NOMO-1 (cell line): ENCODE data around the gene SEMA5B.

Experiments used
- DNase-seq, 2 experiments: peaks; one replicate each; lab custom pipeline; 2025; ENCODE audit not compliant: unreplicated experiment in 2 of 2; lab: John Stamatoyannopoulos, UW

SEMA5B gene

DNA sequence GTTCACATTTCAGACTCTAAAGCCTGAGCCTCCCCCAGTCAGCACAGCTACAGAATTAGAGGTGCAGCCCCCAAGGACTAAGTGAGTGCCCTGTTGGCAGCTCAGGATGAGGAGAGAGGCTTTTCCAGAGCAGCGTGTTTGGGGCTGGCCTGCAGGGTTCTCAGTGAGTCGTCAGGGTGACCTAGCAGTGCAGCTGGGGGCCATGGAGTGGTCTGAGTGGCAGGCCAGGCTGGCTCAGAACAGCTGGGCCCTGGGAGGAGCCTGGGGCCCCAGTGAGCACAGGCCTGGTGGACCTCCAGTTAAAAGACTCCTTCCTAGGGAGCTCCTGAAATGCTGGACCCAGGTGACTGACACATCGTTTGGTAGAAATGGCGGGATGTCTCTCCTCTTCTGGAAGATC is 124.4 kb downstream of the SEMA5B start:
- no peak for DNase-seq

DNA sequence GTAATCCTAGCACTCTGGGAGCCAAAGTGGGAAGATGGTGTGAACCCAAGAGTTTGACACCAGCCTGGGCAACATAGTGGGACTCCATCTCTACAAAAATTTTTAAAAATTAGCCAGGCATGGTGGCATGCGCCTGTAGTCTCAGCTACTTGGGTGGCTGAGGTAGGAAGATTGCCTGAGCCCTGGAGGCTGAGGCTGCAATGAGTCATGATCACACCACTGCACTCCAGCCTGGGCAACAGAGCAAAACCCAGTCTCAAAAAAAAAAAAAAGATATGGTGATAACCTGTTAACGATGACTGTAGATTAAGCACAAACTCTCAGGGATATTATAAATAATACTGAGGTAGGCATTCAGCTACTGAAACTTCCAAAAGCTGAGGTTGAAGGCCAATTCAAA is 125.2 kb downstream of the SEMA5B start:
- no peak for DNase-seq

DNA sequence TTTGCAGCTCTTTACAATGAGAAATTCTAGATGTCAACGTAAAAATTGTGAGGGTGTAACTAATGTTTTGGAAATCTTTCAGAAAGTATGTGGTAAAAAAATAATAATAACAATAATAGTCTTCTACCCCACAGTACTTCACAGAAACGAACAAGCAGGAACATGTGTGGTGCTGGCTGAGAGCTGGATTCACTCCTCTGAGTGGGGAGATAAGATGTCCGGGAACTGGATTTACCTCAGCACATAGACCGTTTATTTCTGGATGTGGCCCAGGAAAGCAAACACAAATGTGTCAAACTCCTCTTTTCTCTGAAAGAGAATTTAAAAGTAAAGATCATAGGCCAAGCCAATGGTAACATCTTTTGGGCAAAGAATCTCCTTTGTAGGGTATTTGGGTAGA is 129.3 kb downstream of the SEMA5B start:
- DNase-seq, result no peak

DNA sequence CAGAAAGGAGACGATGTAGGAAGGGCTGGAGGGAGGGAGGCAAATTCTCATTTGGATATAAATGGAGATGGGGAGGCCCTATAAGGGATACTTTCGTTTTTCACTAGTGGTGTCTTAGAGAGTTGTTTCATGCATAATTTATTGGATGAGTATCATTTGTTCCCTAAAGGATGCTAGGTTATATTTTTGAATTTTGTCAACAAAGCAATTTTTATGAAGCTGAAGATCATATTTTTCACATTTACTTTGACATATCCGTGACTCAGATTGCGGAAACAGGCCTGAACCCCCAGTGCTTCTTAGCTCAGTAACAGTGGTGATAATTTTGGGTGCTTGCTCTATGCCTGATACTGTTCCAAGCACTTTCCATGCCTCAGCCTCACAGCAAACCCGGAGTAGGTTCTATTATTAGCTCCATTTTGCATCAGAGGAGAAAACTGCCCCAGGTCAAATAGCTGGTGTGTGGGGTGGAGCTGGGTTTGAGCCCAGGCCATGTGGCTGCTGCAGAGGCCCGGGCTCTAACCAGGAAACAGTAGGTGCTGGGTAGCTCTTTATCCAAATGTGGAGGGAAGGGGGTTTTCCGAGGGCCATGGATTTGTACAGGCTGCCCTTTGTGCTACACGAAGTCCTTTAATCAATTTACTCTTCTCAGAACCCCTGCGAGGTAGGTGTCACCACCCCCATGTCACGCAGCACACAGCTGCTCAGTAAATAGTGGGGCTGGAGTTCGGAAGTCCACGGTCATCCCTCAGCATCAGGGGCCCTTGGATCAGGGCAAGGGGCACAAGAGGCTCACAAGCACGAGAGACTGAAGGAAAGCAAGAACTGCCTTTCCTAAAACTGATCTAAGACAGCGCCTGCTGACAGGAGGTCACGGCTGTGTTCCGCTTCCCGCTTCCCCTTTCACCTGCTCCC is 133.6 kb downstream of the SEMA5B start:
- no peak for DNase-seq

DNA sequence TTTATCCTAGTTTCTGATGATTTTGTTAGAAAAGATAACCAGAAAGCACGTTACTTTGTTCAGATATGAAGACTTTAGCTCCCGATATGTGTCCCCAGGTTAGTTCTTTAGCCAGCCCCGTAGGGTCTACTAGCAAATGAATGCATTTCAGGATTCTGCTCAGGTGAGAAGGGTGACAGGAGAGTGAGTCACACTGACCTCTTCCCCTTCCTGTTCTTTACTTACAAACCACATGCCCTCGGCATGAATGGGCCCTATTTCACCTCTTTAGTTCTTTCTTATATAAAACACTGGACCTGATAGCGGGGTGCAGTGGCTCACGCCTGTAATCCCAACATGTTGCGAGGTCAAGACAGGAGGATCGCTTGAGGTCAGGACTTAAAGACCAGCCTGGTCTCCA is 134.3 kb downstream of the SEMA5B start:
- DNase-seq, result no peak

DNA sequence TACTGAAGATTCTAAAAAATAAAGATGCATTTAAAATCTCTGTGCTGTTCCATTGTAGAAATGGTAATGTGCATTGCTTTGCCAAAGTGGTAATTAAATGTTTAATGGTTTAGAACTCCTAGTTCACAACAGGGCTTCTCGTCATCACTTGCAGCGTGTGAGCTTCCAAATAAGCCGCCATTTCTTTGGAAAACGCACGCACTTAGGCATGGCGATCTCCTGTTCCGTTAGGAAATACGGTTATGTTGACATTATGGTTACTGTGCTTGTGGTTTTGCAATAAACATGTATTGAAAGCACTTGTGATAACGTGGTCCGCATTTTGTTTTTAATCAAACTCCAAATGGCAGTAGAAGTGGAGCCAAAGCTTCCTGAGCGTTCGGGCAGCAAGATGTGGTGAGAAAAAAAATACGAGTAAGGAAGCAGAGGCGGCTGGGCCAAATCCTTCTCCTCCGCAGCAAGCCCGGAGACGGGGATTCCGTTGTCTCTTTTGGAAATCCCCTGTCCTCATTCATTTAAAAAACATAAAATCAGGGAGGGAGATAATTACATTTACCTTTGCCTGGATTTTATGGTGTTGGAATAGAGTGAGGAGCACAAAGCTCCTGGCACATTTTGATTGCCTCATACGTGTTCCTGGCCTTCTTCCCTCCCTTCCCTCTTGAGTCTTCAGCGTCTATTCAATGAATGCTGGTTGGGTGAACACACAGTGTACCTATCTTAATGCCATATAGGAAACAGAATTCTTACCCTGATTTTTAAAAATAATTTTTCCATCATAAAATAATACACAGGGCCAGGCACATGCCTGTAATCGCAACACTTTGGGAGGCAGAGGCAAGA is 135.2 kb downstream of the SEMA5B start:
- no peak for DNase-seq

DNA sequence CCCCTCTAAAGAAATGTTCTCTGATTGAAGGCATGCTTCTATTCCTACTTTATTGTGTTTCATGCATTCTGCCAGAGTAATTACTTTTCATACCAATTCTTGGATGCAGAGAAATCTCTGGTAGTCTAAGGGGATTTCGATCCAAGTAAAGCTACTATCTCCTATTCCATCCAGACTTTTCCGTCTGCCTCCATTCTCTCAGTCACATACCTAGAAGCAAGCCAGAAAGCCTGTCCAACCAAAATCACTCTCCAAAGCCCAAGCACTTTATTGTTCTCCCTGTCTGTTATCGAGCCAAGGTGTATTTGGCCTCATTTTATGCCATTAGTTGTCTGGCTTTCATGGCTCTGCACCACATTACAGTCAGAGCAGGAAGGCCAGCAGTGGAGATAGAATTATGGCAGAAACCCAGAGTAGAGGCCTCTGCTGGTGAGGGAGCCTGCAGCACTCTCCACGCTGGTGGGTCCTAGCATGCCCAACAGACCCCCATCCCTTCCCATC is 136.8 kb downstream of the SEMA5B start:
- no peak for DNase-seq

DNA sequence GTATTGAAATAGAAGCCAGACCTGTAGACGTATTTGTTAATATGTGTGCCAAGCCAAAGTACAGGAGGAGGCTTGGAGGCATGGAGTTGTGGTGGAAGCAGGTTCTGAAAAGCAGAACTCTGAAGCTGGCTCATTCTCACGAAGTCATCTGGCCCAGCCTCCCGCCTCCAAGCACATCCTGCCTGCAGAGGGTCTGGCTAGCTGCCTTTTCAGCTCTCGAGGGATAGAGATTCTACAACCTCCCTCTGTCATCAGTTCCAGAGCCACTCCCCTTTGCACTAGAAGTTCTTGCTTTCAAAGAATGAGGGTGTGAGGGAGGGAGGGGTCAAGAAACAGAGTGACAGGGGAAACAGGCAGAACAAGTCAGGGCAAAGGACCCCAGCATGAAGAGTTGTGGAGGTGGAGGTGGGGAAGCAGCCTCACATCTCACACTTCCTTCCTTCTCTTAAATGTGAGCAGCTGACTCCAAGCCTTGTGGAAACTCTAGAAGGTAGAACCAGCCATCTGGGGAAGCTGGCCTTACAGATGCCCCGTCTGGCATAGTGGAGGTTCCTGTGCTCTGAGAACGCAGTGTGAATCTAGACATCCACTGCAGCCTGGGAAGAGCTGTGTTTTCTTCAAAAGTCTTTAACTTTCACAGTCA is 137.4 kb downstream of the SEMA5B start:
- no peak for DNase-seq

DNA sequence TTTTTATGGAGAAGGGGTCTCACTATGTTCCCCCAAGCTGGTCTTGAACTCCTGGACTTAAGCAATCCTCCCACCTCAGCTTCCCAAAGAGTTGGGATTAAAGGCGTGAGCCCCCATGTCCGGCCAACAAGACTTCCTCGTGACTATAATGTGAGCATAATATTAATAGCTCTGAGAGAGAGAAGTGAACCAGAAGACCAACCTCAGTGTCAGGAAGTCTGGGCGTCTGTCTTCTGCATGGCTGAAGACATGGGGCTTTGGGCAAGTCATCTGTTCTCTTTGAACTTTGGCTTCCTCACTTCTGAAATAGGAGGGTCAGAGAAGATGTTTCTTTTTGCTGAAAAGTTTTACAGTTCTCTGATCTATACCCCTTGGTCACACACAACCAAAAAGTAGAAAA is 140.6 kb downstream of the SEMA5B start:
- DNase-seq, result no peak

DNA sequence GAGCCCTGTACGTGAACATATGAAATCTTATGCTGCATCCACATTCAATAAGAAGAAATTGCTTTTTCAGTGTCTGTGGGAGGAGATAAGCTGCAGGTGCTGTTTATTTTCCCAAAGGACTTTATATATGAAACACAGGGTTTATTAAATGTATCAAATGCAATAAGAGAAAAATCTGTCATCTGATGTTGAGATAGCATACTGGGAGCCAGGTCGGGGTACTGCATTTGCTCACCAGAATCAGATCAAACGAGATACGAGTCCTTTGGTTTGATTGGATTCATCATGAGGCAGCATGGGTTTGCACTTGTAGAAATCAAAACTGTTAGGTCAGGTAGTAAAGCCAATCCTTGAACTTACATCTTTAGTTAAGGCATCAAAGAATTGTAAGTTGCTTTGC is 141.3 kb downstream of the SEMA5B start:
- no peak for DNase-seq

DNA sequence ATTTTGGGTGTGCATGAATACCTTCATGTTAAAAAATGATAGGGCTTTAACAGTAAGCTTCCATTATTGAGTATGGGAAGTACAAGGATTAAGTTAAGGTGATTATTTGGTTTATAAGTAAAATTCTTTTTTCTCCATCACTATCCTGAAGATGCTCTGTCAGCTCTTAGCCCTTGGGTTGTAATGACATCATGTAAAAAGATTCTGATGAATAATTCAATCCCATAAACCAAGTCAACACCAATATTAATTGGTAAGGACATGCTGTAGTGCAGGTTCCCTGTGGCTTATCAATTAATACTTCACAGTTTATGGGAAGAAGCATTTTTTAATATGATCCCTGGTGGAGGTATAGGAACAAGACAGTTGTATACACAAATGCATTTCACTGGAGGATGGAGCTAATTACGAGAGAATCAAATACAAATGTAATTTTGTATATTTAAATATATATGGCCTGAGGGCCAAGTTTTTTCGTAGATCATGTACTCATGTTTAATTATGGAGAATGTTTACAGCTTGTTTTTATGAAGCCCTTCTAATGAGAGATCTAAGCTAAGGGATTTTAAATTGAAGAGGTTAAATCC is 145.1 kb downstream of the SEMA5B start:
- no peak for DNase-seq

DNA sequence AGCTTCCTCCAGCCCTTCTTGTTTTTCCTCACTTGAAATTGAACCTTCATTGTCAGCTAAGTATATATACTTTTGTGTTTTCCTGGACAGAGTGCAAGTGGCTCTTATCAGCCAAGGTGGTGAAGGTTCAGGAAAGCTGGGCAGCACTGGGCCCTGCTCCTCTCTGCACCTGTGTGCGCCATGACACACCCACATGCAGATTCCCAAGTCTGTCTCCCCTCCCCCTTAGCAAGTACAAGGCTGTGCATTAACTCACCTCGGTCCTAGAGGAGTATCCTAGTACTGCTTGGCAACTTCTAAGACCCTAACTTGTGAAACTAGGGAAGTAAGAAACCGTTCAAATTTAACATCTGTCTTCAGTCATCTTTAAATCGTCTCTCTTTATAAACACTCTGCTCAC is 146.9 kb downstream of the SEMA5B start:
- DNase-seq, result no peak

DNA sequence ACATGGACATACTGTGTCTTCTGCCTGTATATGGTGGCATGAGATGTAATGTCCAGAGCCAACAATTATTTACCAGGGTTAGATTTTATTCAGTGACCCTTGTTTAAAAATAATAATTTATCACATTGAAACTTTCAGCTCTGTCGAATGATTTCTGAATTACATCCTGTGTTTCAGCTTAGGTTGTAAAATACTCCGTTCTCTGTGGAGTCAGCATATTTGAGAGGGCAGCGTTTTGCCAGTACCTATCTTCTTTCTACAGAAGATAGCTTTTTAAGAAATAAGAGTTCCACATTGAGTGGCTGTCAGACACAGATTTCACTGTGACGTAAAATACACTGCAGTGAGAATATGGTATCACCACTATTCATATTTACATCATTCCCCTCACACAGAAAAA is 147.4 kb downstream of the SEMA5B start:
- no peak for DNase-seq

DNA sequence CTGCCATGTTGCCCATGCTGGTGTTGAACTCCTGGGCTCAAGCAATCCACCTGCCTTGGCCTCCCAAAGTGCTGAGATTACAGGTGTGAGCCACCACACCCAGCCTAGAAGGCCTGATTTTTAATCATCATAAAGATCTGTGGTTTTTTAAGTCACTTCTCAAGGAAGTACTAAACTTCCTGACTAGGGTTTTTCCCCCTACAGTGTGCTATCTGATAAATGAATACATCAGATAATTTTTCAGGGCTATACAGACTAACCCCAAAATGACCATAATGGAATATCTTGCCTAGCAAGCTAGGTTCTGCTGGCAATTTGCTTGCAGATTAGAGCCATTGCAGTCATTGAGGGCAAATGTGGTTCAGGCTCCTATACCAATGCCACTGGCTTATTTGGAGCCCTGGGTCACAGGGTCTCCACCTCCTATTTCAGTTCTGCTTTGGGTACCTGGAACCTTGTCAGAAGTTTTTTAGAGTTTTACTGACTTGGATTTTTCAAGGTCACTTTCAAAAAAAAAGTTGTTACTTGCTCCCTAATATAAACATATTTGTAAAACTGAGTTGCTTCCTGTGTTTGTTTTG is 151.9 kb downstream of the SEMA5B start:
- DNase-seq, result no peak

DNA sequence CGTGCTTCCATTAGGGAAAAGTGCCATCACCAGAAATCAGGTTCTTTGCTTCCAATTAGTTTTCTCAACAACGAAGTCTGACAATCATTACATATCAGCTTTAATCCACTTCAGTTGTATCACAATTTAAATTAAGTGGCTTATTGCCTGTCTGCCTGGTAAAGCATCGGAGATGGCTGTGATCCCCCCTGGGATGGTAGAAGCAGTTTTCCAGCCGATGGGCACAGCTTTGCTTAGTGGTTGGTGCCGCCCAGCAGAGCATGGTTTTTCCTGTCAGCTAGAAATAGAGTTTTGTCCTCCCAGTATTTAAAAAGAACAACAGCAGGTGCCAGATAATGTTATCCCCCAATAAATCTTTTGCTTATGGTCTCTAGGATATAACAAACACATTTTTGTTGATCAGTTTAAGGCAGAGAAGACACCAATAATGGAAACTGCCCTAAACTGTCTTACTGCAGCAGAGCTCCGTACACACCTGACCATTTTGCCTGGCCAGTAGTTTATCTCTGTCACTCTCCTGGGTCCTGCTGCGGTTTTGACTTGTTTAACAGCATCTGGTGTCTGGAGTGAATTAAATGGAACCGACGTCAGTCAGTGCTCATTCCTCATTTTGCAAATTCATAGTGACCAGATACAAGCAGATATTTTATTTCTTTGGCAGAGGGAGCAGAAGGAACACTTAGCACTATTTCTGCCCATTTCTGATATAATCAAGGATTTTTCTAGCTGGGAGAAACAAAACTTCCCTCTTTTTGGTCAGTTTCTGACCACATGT is 153.6 kb downstream of the SEMA5B start:
- DNase-seq, result no peak

DNA sequence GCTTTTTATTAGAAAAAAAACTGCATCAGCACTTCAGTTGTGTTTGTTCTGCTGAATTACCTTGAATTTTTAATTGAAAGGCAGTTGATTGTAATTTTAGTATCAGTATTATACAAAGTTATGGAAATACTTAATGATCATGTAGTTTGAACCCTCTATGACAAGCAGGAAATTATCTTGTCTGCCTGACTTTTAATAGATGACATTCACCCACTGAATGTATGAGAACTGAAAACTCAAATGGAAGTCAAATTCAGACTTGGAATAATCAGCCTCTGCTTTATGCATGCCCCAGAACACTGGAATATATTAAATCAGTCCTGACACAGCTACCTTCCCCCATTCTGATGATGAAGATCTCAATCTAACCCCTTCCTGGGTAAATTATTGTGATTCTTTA is 159.2 kb downstream of the SEMA5B start:
- no peak for DNase-seq

DNA sequence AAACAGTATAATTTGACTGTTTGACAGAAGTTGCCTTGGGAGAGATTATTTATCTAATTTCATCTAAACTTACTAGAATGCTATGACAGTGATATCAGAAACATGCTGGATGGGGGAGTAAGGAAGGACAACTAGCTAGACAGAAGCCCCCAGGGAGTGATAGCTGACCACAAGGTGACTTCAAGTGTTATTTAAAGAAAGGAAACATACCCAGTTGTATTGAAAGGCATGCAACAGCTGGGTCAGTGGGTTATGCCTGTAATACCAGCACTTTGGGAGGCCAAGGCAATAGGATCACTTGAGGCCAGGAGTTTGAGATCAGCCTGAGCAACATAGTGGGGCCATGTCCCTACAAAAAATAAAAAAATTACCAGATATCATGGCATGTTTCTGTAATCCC is 163.1 kb downstream of the SEMA5B start:
- no peak for DNase-seq

DNA sequence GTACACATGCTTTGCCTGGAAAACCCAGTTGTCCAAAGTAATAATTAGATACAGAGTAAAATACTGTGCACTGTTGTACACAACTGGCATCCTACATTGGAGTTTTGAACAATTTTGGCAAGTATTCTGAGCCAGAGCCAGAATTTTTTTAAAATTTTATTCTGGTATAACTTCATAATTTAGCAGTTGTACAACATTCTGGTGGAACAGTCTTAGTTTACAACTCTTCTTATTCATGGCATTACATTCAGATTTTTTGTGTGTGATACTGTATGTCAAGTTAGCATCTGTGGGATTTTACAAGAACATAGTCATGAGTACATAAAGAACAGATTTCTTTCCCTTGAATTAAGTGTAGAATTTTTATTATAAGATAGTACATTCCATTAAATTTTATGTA is 165.2 kb downstream of the SEMA5B start:
- no peak for DNase-seq
